G401.6 (cell line): Measurements from ENCODE around the gene NUDT21.
A peak's percentile ranks its signal among the peaks of the same experiment; 100 is the strongest.
"Not testable (repeated sequence)": the region's sequence is repeated elsewhere in the genome, so short reads cannot be mapped to it uniquely, and the experiment has no call there.

ENCODE experiments used
- FAIRE-seq: peaks from 2 replicates; lab custom pipeline; 2012; peaks lifted over from hg19 to GRCh38; lab: Jason Lieb, UNC

The NUDT21 gene

GRCh38 chr16:56450986-56451752, at the start of gene NUDT21, which contains the start of gene OGFOD1:
Gene NUDT21 (minus strand): TSS chr16:56451332. CDS start chr16:56451202, 130 bp downstream.
Gene OGFOD1 (plus strand): TSS chr16:56451554. CDS start chr16:56451613, 59 bp downstream.
- peak; percentile 99 for FAIRE-seq

GRCh38 chr16:56493815-56494214, 42.7 kb upstream of the NUDT21 start:
- no peak for FAIRE-seq

DNA sequence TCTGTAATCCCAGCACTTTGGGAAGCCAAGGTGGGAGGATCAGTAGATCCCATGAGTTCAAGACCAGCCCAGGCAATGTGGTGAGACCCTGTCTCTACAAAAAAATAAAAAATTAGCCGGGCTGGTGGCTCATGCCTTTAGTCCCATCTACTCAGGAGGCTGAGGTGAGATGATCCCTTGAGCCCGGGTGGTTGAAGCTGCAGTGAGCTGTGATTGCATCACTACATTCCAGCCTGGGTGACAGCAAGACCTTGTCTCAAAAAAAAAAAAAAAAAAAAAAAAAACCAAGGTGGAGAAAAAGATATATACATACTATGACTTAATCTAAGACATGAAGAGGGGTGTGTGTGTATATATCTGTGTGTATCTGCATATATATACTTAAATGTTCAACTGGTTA, 42.0 kb upstream of the NUDT21 start:
- FAIRE-seq: no peak

DNA sequence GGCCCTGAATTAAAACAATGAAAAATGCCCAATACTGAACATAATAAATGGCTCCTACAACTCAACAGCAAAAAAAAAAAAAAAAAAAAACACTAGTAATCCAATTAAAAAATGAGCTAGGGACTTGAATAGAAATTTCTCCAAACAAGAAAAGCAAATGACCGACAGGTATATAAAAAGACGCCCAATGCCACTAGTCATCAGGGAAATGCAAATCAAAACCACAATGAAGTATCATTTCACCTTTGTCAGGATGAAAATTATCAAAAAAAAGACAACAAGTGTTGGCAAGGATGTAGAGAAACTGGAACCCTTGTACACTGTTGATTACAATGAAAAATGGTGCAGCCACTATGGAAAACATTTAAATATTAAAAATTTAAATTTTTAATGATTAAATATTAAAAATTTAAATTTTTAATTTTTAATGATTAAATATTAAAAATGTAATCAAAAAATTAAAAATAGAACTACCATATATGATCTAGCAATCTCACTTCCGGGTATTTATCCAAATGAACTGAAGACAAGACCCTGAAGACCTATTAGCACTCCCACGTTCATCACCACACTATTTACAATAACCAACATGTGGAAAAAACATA, 40.6 kb upstream of the NUDT21 start:
- FAIRE-seq: peak; percentile 25

- FAIRE-seq: not testable (repeated sequence)
Observed at GRCh38 chr16:56488868-56489267, 37.7 kb upstream of the NUDT21 start.

GRCh38 chr16:56488035-56488434, 36.9 kb upstream of the NUDT21 start:
- no peak for FAIRE-seq

GRCh38 chr16:56483394-56483793, 32.3 kb upstream of the NUDT21 start:
- no peak for FAIRE-seq

- FAIRE-seq: no peak
Observed at GRCh38 chr16:56482683-56483236, 31.6 kb upstream of the NUDT21 start.

DNA sequence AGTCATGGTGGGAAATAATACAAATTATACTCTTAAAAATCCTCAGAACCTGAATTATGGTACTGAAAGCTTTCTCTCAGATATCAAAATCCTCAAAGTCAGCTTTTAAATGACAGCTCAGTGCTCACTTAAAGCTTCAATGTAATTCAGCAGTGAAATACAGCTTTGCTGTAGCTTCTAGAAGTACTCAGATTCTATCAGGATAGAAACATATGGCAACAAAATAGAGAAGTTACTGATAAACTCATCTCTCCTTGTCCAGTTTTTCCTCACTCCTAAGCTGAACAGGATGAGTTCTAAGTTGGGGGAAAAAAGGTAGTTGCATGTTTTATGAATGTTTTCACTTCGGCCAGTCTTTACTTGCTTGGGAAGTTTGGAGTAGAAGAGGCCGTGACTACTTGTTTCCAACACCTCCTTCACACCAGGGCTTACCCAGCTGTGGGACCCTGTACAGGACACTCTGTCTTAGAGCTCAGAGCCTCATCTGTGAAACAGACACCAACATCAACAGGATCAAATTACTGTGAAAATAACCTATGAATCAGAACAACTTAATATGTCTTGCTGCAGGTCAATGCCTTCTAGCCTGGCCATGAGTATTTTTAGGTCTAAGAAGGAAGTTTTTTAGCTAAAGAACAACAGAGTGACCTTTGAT, 30.5 kb upstream of the NUDT21 start:
- no peak for FAIRE-seq

DNA sequence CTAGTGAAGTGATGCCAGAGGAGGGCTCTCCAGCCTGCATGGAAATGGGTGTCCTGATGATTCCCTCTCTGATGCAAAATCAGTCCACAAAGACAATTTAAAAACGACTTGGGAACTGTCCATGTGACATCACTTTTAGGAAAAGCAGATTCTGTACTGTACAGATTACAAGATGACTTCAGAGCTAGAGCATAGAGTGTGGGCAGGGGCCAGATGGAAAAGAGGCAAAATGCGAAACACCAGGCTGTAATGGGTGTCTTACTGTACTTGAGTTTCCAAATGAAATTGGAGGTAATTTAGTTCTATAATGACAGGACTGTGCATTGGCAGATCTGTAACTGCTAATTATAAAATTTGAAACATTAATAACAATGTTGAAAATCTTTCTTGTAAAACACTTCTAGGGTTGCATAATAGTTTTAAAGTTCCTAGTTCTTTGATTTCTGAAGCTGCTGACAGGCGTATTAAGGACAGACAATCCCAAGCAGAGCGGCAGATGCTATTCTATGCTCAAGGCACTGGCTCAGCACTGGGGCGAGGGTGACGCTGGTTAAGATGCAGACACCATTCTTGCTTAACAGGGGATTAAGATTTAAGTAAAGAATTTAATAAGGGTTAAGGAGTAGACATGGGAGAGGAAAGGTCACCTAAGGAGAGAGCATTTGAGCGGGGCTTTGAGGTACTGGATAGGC, 29.8 kb upstream of the NUDT21 start:
- FAIRE-seq: no peak

DNA sequence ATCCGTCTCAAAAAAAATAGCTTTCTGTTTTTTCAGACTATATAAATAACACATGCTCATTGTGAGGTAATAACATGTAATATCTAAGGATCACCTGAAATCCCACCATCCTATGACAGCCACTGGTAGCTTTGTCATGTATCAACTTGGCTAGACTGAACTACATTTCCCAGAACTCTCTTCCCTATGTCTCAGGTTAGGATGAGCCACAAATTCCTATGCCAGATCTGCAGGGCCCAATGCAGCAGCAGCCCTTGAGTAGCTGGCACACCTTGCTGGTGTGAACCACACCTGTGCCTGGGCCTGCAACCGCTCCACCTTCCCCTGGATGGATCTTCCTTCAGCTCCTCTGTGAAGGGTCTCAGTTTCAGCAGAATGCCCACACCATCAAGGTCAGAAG, 28.3 kb upstream of the NUDT21 start:
- FAIRE-seq: no peak

GRCh38 chr16:56478281-56479049, 27.3 kb upstream of the NUDT21 start:
- FAIRE-seq: no peak

- no peak for FAIRE-seq
Observed at GRCh38 chr16:56477096-56477878, 26.2 kb upstream of the NUDT21 start.

- FAIRE-seq: no peak
Observed at GRCh38 chr16:56475201-56475600, 24.1 kb upstream of the NUDT21 start.

GRCh38 chr16:56470666-56471065, 19.5 kb upstream of the NUDT21 start:
- no peak for FAIRE-seq

- FAIRE-seq: no peak
Observed at GRCh38 chr16:56470232-56470631, 19.1 kb upstream of the NUDT21 start.

GRCh38 chr16:56469748-56470147, 18.6 kb upstream of the NUDT21 start:
- no peak for FAIRE-seq

DNA sequence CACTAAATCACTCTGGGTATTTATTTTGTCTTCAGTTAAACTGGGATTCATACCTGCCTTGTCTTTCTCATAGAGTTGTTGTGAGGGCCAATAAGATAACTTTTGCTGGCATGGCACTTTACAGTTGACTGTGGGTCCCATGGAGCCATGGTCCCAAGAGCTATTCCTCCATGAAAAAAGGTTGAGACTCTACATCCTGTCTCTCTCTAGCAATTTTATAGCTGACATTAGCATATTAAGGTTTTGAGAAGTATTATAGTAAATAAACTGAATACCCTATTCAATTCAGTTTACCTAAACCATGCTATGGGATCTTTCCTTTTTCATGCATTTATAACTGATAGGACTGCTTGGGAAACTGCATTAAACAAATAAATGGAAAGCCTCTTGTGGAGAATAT, 17.7 kb upstream of the NUDT21 start:
- no peak for FAIRE-seq

DNA sequence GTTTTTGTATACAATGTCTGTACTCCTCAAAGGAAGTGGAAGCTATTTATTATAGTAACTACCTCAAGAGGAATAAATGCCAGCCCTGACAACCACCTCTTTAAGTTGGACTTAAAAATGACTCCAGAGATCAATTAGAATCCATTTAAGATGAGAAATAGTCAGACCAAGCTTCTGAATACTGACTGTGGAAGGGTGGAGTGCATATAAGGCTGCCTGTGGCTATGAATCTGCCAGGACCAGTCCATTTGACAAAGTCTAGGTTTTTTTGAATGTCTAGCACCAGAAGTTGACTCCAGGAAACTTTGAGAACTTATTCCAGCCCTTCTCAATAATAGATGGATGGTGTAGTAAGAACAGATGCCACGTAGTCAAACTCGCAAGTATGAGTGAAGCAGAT, 15.2 kb upstream of the NUDT21 start:
- no peak for FAIRE-seq

GRCh38 chr16:56463153-56463552, 12.0 kb upstream of the NUDT21 start:
- FAIRE-seq: no peak
